Amniotic epithelial cell (primary cell): ENCODE results near the gene CLEC16A.
"Not testable (repeated sequence)": the region's sequence is repeated elsewhere in the genome, so short reads cannot be mapped to it uniquely, and the experiment has no call there.

Experiments used
- DNase-seq: peaks from one replicate; pipeline ENCODE4 v3.0.0-alpha.2; 2010; ENCODE audit warnings: low read depth

The CLEC16A gene

GRCh38 chr16:11101695-11102522 is 157.5 kb downstream of the CLEC16A start:
- DNase-seq: peak; percentile 85

- no peak for DNase-seq
Observed at GRCh38 chr16:11102523-11102898, 158.1 kb downstream of the CLEC16A start.

GRCh38 chr16:11103301-11103700 is 158.9 kb downstream of the CLEC16A start:
- DNase-seq: not testable (repeated sequence)

GRCh38 chr16:11104168-11105037 is 160.0 kb downstream of the CLEC16A start:
- DNase-seq: no peak

- DNase-seq: peak; percentile 98
Observed at GRCh38 chr16:11105038-11105903, 160.9 kb downstream of the CLEC16A start.

GRCh38 chr16:11106726-11107125 is 162.4 kb downstream of the CLEC16A start:
- DNase-seq: no peak

GRCh38 chr16:11107780-11108465 is 163.6 kb downstream of the CLEC16A start:
- peak; percentile 63 for DNase-seq

- DNase-seq: no peak
Observed at GRCh38 chr16:11108466-11108805, 164.1 kb downstream of the CLEC16A start.

- DNase-seq: peak; percentile 19
Observed at GRCh38 chr16:11109566-11109965, 165.2 kb downstream of the CLEC16A start.

- DNase-seq: no peak
Observed at GRCh38 chr16:11111150-11111549, 166.8 kb downstream of the CLEC16A start.

- no peak for DNase-seq
Observed at GRCh38 chr16:11111856-11112634, 167.7 kb downstream of the CLEC16A start.

- no peak for DNase-seq
Observed at GRCh38 chr16:11112723-11113348, 168.5 kb downstream of the CLEC16A start.

GRCh38 chr16:11114366-11115164 is 170.2 kb downstream of the CLEC16A start:
- no peak for DNase-seq

GRCh38 chr16:11117576-11118211 is 173.3 kb downstream of the CLEC16A start:
- no peak for DNase-seq

GRCh38 chr16:11118479-11118878 is 174.1 kb downstream of the CLEC16A start:
- peak; percentile 21 for DNase-seq

GRCh38 chr16:11121083-11121608 is 176.8 kb downstream of the CLEC16A start:
- no peak for DNase-seq

- peak; percentile 64 for DNase-seq
Observed at GRCh38 chr16:11121914-11122692, 177.7 kb downstream of the CLEC16A start.

GRCh38 chr16:11123666-11124065 is 179.3 kb downstream of the CLEC16A start:
- no peak for DNase-seq
